Stimulated activated CD8-positive, alpha-beta memory T cell treated with anti-CD3 and anti-CD28 coated beads, Interleukin-12 subunit alpha, Interleukin-12 subunit beta, amount 100 ng/mL, for 24 hours (primary cell): ENCODE measurements around the gene SPATC1L.

Experiments
- DNase-seq: peaks from one replicate; pipeline ENCODE4 v3.0.0-alpha.2; 2020; ENCODE audit errors: extremely low read depth

Gene SPATC1L

GRCh38 chr21:46120301-46121285, 63.7 kb downstream of the SPATC1L start:
- no peak for DNase-seq

GRCh38 chr21:46119637-46120271, 64.5 kb downstream of the SPATC1L start:
- DNase-seq: no peak

- DNase-seq: no peak
Observed at GRCh38 chr21:46119144-46119636, 65.1 kb downstream of the SPATC1L start.

- no peak for DNase-seq
Observed at GRCh38 chr21:46118316-46119143, 65.7 kb downstream of the SPATC1L start.

GRCh38 chr21:46117586-46118315, 66.5 kb downstream of the SPATC1L start:
- DNase-seq: no peak

GRCh38 chr21:46116776-46117585, 67.3 kb downstream of the SPATC1L start:
- DNase-seq: no peak

- no peak for DNase-seq
Observed at GRCh38 chr21:46116189-46116775, 68.0 kb downstream of the SPATC1L start.

GRCh38 chr21:46115441-46116188, 68.6 kb downstream of the SPATC1L start:
- DNase-seq: no peak

- no peak for DNase-seq
Observed at GRCh38 chr21:46114963-46115362, 69.3 kb downstream of the SPATC1L start.

- no peak for DNase-seq
Observed at GRCh38 chr21:46113497-46114176, 70.6 kb downstream of the SPATC1L start.

GRCh38 chr21:46112725-46113215, 71.5 kb downstream of the SPATC1L start:
- no peak for DNase-seq

- DNase-seq: no peak
Observed at GRCh38 chr21:46111857-46112724, 72.2 kb downstream of the SPATC1L start.

- no peak for DNase-seq
Observed at GRCh38 chr21:46111193-46111571, 73.1 kb downstream of the SPATC1L start.
